GM19324 (cell line): Measurements from ENCODE around the gene SLC41A3.
"Not testable (repeated sequence)": the region's sequence is repeated elsewhere in the genome, so short reads cannot be mapped to it uniquely, and the experiment has no call there.

Source experiments
- ATAC-seq: cut with Tn5 transposase; IDR thresholded peaks from one replicate; pipeline ENCODE4 v1.9.1; 2021; ENCODE audit warnings: mild to moderate bottlenecking, moderate library complexity; ENCODE audit not compliant: unreplicated experiment, low FRiP score

SLC41A3 gene

GRCh38 chr3:126107203-126107939 lies 23.4 kb upstream of the SLC41A3 start:
- ATAC-seq: no peak

GRCh38 chr3:126106336-126107202 lies 22.6 kb upstream of the SLC41A3 start:
- no peak for ATAC-seq

- ATAC-seq: no peak
These were observed 21.8 kb upstream of the SLC41A3 start for GRCh38 chr3:126105691-126106187.

- ATAC-seq: no peak
These were observed 21.1 kb upstream of the SLC41A3 start for GRCh38 chr3:126104742-126105605.

- no peak for ATAC-seq
These were observed 20.2 kb upstream of the SLC41A3 start for GRCh38 chr3:126104028-126104635.

- no peak for ATAC-seq
These were observed 19.4 kb upstream of the SLC41A3 start for GRCh38 chr3:126103121-126104027.

- no peak for ATAC-seq
These were observed 18.6 kb upstream of the SLC41A3 start for GRCh38 chr3:126102530-126102951.

GRCh38 chr3:126102011-126102410 lies 18.1 kb upstream of the SLC41A3 start:
- no peak for ATAC-seq

- ATAC-seq: no peak
These were observed 17.6 kb upstream of the SLC41A3 start for GRCh38 chr3:126101521-126101982.

- ATAC-seq: no peak
These were observed 16.8 kb upstream of the SLC41A3 start for GRCh38 chr3:126100634-126101301.

- ATAC-seq: no peak
These were observed 16.3 kb upstream of the SLC41A3 start for GRCh38 chr3:126100269-126100633.

GRCh38 chr3:126098391-126098858 lies 14.5 kb upstream of the SLC41A3 start:
- ATAC-seq: no peak

- ATAC-seq: no peak
These were observed 13.9 kb upstream of the SLC41A3 start for GRCh38 chr3:126097801-126098200.

- ATAC-seq: not testable (repeated sequence)
These were observed 12.3 kb upstream of the SLC41A3 start for GRCh38 chr3:126096274-126096673.

- ATAC-seq: not testable (repeated sequence)
These were observed 8.2 kb upstream of the SLC41A3 start for GRCh38 chr3:126092128-126092527.

- no peak for ATAC-seq
These were observed 3.7 kb upstream of the SLC41A3 start for GRCh38 chr3:126087552-126088175.

GRCh38 chr3:126085841-126086240 lies 1.9 kb upstream of the SLC41A3 start:
- ATAC-seq: no peak

- ATAC-seq: no peak
These were observed 1.4 kb upstream of the SLC41A3 start for GRCh38 chr3:126085276-126085675.
